Measurements from ENCODE around the gene RBM20.

RBM20 gene

GRCh38 chr10:110646417-110647135, 2.4 kb downstream of the RBM20 start:
- Histone ChIP-seq H3K27ac (no peak overlapping the region), H2AFZ (no peak overlapping the region), H3K4me2 (ENCODE audit: low read length) (no peak overlapping the region), H3K9me3 (ENCODE audit: control insufficient read depth, low read length) (no peaks in the 10 kb centered on the region), H3K4me3 (ENCODE audit: low read depth, low read length) (no peak overlapping the region), H3K4me1 (no peaks in the 10 kb centered on the region), H3K79me2 (no peaks in the 10 kb centered on the region), H3K36me3 (ENCODE audit: control insufficient read depth, insufficient read depth, low read length) (no peaks in the 10 kb centered on the region), H3K9ac (no peak overlapping the region), H3K27me3 (ENCODE audit: control insufficient read depth, insufficient read depth, low read length) (peaks cover 7% of the 10 kb centered on the region)
- TF ChIP-seq CTCF (IDR thresholded peaks at IDR 0.05), result no peak

GRCh38 chr10:110647136-110647430, 2.9 kb downstream of the RBM20 start:
- Histone ChIP-seq H3K4me3 (ENCODE audit: low read depth, low read length) (no peak overlapping the region), H3K36me3 (ENCODE audit: control insufficient read depth, insufficient read depth, low read length) (no peaks in the 10 kb centered on the region), H3K4me2 (ENCODE audit: low read length) (no peak overlapping the region), H3K9me3 (ENCODE audit: control insufficient read depth, low read length) (no peaks in the 10 kb centered on the region), H2AFZ (no peak overlapping the region), H3K4me1 (no peaks in the 10 kb centered on the region), H3K27ac (no peak overlapping the region), H3K79me2 (no peaks in the 10 kb centered on the region), H3K27me3 (ENCODE audit: control insufficient read depth, insufficient read depth, low read length) (peaks cover 7% of the 10 kb centered on the region), H3K9ac (no peak overlapping the region)
- TF ChIP-seq CTCF (IDR thresholded peaks at IDR 0.05), result no peak

- Histone ChIP-seq H3K4me3 (ENCODE audit: low read depth, low read length) (no peak overlapping the region), H3K4me2 (ENCODE audit: low read length) (no peak overlapping the region), H3K36me3 (ENCODE audit: control insufficient read depth, insufficient read depth, low read length) (no peaks in the 10 kb centered on the region), H3K4me1 (no peaks in the 10 kb centered on the region), H3K27me3 (ENCODE audit: control insufficient read depth, insufficient read depth, low read length) (peaks cover 4% of the 10 kb centered on the region), H3K9me3 (ENCODE audit: control insufficient read depth, low read length) (no peaks in the 10 kb centered on the region), H3K9ac (no peak overlapping the region), H3K79me2 (no peaks in the 10 kb centered on the region), H2AFZ (no peak overlapping the region), H3K27ac (no peak overlapping the region)
- TF ChIP-seq CTCF (IDR thresholded peaks at IDR 0.05), result no peak
These were observed 4.7 kb downstream of the RBM20 start for GRCh38 chr10:110648692-110649346.

- H3K9me3 ChIP-seq (ENCODE audit: control insufficient read depth, low read length), result no peaks in the 10 kb centered on the region
- H3K79me2 ChIP-seq, result no peaks in the 10 kb centered on the region
- no peak overlapping the region for H3K4me2 ChIP-seq (ENCODE audit: low read length)
- H3K27ac ChIP-seq, result no peak overlapping the region
- no peak overlapping the region for H3K9ac ChIP-seq
- H3K4me3 ChIP-seq (ENCODE audit: low read depth, low read length), result no peak overlapping the region
- H2AFZ ChIP-seq, result no peak overlapping the region
- peaks cover 4% of the 10 kb centered on the region for H3K27me3 ChIP-seq (ENCODE audit: control insufficient read depth, insufficient read depth, low read length)
- H3K36me3 ChIP-seq (ENCODE audit: control insufficient read depth, insufficient read depth, low read length), result no peaks in the 10 kb centered on the region
- no peak for TF ChIP-seq CTCF (IDR thresholded peaks at IDR 0.05)
- no peaks in the 10 kb centered on the region for H3K4me1 ChIP-seq
These were observed 5.5 kb downstream of the RBM20 start for GRCh38 chr10:110649347-110650264.

Measured in parathyroid adenoma (tissue), 2 donors.